Testis (tissue), 2 donors: ENCODE measurements around the gene SHTN1.

ENCODE experiments used
- POLR2A ChIP-seq: fragments of 450-650 bp; IDR thresholded peaks from one replicate; pipeline ENCODE4 v1.6.1; 2017; ENCODE audit warnings: antibody characterized with exemption, mild to moderate bottlenecking, moderate library complexity
- TF ChIP-seq, protein P1 (sequence below), 3 experiments: fragments of 450-650 bp in 2 of 3; fragments of 200-600 bp in 1 of 3; sonication (generic) in 1 of 3; IDR thresholded peaks; one replicate each; pipeline ENCODE4 v1.5.1; 2016 to 2019; ENCODE audit warnings: antibody characterized with exemption in 3 of 3, mild to moderate bottlenecking in 2 of 3, moderate library complexity in 1 of 3

DNA sequence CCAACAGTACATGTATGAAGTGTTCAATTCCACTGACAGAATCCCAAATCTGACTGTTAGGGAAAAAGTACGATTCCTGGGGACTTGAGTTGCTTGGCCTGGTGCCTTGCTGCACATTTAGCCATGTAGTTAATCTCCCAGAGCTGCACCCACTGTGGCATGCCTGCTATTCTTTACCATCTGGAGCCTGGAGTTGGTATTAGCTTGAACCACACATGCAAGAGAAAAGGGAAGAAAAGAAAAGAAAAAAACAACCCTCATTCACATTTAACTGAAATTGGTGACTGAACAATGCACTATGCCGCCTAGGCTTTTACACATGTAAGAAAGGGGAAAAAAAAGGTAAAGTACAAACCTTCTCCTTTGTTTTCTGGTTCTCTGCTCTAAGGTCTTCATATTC is 26.1 kb downstream of the SHTN1 start:
- TF ChIP-seq, protein P1, sequence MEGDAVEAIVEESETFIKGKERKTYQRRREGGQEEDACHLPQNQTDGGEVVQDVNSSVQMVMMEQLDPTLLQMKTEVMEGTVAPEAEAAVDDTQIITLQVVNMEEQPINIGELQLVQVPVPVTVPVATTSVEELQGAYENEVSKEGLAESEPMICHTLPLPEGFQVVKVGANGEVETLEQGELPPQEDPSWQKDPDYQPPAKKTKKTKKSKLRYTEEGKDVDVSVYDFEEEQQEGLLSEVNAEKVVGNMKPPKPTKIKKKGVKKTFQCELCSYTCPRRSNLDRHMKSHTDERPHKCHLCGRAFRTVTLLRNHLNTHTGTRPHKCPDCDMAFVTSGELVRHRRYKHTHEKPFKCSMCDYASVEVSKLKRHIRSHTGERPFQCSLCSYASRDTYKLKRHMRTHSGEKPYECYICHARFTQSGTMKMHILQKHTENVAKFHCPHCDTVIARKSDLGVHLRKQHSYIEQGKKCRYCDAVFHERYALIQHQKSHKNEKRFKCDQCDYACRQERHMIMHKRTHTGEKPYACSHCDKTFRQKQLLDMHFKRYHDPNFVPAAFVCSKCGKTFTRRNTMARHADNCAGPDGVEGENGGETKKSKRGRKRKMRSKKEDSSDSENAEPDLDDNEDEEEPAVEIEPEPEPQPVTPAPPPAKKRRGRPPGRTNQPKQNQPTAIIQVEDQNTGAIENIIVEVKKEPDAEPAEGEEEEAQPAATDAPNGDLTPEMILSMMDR (IDR thresholded peaks at IDR 0.05), result no peak
- TF ChIP-seq POLR2A, result no peak
